GM18873 (cell line): ENCODE measurements around the gene PPCDC.
A peak's percentile ranks its signal among the peaks of the same experiment; 100 is the strongest.

Experiments used
- ATAC-seq: cut with Tn5 transposase; IDR thresholded peaks from one replicate; pipeline ENCODE4 v1.9.1; 2021; ENCODE audit warnings: mild to moderate bottlenecking, moderate library complexity, moderate number of reproducible peaks; ENCODE audit not compliant: unreplicated experiment, low FRiP score

Gene PPCDC

DNA sequence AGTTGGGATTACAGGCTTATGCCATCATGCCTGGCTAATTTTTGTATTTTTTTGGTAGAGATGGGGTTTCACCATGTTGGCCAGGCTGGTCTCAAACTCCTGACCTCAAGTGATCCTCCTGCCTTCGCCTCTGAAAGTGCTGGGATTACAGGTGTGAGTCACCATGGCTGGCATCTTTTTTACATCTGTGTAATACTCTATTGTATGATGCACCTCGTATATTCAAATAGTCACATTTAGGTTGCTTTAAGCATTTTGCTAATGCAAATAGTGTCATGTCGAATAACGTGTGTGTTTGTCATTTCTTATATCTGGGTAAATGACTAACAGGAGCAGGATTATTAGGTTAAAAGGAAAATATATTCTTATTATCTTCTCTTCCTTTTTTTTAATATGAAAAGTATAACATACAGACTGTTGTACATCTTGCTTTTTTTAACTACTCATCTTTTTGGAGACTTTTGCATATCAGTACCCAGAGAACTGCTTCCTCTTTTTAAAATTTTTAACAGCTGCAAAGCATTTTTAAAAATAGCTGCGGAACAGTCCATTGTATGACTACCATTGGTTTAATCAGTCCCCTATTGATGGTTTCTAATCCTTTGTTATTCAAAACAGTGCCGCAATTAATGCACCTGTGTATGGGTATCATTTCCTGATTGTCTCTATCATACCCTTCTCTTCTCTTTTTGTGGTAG lies 14.6 kb upstream of the PPCDC start:
- peak; percentile 64 for ATAC-seq

DNA sequence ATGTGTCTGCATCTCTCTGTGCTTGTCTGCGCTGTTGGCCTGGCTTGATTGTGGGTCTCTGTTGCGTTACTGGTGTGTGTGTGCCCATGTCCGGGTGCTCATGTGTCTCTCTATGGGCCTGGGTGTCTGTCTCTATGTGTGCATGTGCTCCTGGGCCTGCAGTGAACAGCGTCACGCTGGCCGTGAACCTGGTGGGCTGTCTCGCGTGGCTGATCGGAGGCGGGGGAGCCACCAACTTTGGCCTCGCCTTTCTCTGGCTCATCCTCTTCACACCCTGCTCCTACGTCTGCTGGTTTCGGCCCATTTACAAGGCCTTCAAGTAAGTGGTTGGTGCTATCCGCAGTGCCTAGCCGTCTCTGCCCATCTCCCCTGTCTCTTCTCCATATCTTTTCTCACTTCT lies 7.0 kb upstream of the PPCDC start:
- no peak for ATAC-seq

DNA sequence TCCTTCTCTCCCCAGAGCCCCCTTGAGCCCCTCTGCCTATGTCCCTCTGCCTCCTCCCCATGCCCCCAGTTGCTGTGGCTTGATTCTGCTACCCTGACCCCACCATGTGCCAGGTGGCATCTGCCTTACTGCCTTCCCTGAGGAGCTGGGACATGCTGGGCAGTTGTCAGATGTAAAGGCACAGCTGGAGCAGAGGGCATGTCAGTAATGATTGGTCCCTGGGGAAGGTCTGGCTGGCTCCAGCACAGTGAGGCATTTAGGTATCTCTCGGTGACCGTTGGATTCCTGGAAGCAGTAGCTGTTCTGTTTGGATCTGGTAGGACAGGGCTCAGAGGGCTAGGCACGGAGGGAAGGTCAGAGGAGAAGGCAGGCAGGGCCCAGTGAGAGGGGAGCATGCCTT lies 3.5 kb upstream of the PPCDC start:
- no peak for ATAC-seq

DNA sequence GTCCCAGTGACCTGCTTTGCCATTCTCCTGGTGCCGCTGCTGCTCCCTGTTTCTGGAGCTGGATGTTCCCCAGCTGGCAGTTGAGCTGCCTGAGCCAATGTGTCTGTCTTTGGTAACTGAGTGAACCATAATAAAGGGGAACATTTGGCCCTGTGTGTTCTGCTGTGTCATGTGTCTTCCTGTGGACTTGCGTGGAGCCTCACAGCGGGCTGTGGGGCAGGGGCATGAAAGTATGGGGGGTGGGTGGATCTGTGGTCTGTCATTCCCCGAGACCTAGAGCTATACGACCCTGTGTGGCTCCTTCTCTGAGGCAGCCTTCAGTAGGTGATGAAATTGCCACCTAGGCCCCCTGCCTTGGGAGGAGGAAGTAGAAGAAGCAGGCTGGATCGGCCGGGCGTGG lies 2.0 kb upstream of the PPCDC start:
- ATAC-seq, result no peak

DNA sequence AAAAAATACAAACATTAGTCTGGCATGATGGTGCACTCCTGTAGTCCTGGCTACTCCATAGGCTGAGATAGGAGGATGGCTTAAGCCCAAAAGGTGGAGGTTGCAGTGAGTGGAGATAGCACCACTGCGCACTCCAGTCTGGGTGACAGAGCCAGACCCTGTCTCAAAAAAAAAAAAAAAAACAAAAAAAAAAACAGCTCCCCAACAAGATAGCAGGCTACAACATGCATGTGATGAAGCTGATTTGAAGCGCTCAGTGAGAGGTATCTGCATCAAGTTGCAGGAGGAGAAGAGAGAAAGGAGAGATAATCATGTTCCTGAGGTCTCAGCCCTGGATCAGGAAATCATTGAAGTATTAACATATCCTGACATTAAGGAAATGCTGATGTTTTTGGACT lies 608 bp upstream of the PPCDC start:
- ATAC-seq, result no peak

DNA sequence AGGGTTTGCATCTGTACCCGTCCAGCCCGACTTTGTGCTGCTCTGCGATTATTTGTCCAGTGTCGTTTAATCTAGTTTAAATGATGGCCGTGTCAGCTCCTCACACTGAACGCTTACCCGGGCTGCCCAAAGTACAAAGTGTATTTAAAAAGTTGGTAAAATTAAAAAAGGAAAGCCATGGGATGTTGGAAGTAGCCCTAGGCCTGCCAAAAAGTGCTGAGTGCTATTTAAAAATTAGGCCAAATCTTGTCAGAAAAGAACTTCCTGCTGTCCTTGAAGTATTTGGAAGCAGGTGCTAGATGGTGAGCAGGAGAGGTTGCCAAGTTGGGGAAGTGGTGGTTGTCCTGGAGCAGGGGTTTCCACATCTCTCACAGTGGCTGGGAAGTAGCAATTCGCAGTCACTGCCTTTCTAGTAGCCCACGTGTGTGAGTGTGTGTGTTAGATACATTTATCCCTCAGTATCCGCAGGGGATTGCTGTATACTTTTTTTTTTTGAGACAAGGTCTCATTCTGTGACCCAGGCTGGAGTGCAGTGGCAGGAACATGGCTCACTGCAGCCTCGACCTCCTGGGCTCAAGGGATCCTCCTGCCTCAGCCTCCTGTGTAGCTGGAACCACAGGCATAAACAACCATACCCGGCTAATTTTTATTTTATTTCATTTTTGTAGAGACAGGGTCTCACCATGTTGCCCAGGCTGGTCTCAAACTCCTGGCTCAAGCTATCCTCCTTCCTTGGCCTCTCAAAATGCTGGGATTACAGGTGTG lies 664 bp downstream of the PPCDC start:
- no peak for ATAC-seq

DNA sequence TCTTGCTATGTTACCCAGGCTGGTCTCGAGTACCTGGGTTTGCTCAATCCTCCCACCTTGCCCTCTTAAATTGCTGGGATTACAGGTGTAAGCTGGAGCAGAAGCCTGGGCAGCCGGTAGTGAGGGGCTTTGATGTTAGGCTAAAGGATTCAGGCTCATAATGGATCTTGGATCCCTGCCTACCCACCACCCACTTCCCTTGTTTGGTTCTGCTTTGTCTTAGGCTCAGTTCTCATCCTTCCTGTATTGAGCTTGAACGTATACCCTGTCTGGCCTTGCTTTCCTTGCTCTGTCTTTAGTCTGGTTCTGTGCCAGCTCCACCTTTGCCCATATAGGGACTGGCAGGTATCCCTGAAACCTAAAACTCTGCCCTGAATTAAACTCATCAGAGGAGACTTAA lies 1.7 kb downstream of the PPCDC start:
- ATAC-seq, result no peak

DNA sequence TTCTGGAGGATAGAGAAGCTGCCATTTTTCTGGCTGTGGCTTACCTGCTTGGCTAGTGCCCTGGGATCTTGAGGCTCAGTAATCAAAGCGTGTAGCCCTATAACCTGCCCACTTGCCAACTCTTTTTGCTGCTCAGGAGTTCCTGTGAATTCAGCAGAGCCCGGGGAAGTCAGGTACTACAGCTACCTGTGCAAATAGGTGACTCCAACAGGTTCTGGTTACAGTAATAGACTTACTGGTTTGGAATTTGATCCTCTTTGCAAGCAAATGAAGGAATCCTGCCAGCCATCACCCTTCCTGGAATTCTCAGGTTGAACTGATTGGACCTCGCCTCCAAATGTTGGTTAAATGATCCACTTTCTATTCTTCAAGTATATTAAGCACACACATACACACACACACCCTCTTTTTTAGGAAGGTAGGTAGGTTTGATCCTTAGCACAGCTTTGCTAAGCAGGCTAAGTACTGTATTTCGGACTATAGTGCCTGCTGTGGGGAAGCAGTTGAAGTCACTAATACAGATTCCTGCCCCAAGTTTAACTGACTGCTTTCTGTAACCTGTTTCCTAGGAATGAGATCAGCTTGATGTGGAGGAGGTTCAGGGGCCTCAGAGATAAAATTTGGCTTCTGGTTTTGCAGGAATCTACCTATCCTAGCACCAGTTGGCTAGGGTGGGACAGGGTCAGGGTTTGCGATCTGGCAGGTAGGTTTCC lies 2.3 kb downstream of the PPCDC start:
- ATAC-seq, result no peak

DNA sequence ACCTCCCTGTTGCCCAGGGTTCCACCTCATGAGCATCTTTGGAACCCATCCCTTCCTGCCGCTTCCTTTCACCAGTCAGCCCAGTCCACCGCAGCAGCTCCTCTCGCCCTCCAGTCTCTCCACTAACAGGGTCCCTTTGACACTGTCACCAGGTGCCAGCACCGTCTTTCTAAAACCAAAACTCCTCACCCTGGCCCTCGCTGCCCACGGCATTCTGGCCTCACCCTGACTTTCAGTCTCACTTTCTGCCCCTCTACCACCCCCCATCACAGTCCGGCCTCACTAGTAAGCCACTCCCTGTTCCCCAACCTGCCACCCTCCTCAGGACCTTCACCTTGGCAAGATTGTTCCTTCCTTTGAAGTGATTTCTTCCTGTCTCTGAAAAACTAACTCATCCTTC lies 4.2 kb downstream of the PPCDC start:
- ATAC-seq, result no peak

DNA sequence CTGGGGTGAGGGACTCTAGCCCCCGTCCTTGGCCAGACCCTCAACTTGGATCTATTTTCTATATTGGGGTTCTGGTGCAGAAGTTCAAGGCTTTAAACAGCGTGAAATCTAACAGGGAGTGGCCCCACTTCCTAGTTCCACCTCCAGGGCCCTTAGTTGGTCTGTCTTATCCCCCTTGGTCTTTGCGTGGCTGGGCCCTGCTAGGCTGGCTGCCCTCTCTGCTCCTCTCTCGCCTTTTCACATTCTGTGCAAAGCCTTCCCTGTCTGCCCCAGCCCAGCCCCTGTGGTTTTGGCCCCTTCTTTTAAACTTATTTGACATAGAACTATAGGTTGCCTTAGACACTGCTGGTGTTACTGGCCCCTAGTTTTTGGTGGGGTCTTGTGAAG lies 5.6 kb downstream of the PPCDC start:
- no peak for ATAC-seq

DNA sequence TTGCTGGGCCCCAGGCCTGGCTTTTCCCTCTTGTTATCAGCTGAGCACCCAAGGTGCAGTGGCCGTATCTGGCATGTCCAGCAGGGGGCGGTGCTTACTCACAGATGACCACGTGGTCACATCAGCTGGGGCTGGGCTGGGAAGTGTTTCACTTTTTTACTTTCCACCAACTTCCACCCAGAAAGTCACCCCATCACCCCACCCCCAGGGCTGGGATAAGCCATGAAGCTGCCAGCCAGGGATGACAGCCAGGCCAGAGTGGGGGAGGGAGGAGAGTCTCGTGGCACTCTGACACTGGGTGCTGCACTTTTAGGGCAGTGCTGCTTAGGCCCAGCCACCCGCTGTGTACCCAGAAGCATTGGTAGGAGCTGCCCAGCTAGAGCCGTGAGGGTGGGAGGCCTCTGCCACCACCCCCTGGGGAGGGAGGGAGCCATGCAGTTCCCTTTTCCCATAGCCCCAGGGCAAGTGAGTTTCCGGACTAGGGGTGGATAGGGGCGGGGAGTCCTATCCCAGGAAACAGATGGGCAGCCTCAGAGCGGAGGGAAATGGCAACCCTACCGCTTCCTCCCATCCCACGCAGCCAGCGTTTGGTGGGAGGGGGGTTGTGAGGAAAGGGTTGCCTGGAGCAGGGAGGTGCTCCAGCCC lies 6.1 kb downstream of the PPCDC start:
- no peak for ATAC-seq

DNA sequence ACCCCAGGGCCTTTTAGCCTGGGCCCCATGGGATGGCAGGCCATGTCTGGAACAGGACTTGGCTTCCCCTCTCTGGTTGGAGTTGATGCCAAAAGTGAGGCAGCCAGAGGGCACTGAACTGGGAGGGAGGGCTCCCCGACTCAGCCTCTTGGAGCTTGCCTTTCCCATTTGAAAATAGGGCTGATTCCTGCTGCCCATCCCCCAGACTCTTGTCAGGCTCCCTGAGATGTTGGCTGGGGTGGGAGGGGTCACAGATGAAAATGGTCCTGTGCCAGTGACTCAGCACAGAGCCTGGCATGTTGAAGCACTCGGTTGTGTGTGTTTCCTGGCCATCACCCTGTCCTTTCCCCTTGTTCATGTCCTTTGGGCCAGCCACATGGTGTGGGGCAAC lies 6.6 kb downstream of the PPCDC start:
- ATAC-seq, result no peak

DNA sequence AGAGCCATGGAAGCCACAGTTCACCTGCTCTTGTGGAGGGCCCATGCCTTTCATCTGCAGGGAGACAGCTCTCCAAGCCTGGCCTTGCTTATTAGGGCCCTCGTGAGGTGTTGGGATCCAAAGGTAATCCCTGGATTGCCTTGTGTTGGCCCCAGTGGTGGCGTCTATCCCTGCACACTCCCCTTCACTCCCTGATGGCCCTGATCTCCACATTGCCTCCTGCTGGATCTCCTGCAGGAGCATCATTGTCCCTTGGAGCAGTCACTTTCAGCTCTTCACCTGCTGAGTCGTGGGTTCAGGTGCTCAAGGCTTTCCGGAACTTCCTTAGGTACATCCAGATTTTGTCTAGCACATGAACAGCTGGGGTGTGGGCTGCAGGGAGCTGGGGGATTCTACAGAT lies 7.0 kb downstream of the PPCDC start:
- no peak for ATAC-seq

DNA sequence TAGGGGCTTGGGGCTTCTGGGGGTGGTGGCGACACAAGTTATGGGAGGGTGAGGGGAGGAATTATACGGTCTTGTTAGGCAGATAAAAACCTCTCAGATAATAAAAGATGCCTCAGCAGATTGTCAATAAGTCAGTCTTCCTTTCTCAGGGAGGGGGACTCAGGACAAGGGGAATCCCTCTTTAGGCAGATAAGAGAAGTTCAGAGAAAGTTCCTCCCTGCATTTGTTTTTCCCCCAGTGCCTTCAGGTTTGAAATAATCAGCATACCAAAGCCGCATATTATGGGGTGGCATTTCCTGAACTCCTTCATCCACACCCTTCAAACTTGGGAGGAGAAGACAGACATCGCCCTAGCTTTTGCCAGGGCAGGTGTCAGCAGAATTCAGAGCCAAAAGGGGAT lies 8.5 kb downstream of the PPCDC start:
- ATAC-seq, result no peak

DNA sequence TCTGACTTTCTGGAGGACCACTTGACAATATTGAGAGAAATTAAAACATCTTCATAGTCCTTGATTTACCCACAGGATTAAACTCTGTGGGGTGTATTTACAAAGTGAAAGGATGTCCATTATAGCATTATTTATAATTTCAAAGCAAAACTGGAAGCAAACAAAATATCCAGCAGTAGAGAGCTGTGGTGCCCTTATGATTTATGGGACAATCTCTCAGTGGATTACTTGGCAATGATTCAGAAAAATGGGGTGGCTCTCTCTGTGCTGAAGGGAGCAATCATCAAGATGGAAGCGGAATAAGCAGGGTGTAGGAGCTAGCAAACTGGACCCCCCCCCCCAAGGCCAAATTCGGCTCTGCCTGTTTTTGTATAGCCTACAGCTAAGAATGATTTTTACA lies 9.0 kb downstream of the PPCDC start:
- ATAC-seq, result no peak

DNA sequence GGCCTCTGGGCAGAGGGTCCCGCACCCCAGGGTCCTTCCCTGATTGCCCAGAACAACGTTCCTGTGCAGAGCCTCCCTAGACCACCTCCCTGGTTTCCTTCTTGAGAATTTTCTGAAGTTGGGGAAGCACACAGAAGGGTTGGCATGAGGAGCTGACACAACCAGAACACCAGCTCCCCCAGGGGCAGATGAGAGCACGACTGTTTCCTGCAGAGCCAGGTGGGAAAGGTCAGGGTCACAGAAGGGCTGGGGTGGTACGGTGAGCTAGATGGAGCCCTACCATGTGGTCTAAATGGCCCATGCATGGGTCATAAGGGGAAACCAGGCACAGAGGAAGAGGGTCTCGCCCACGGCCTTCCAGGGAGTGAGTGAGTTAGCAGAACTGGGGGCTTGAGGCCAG lies 10.4 kb downstream of the PPCDC start:
- ATAC-seq, result no peak

DNA sequence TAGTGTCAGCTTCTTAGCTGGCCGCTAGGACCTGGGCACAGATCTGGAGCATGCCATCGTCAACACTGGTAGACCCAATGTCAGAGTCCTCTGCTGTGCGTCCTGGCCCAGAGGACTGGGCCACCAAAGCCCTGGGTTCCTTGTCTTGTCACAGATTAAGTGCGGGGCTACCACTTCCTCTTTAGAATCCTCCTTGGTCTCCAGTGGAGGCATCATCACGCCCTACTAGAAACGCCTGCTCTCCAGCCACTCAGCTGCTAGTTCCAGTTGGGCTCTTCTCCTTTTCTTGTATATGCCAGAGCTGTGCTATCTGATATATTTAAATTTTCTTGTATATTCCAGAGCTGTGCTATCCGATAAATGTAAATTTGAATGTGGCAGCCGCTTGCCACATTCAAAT lies 11.2 kb downstream of the PPCDC start:
- ATAC-seq, result no peak

DNA sequence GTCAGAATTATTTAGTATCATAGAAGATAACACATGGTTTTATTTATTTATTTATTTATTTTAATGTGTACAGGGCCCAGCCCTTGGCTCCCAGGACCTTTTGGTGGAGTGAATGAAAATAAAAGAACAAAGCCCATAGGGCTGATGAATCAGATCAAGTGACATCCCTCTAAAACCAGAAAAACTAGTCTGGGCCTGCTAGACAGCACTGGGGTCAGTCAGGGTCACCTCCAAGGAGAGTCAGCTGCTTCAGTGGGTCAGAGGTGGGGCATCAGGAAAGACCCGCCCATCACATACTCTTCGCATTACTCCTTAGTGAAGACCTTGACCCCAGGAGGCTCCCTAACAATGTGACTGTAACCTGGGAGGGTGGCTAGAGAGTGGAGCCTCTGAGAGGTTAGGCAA lies 12.8 kb downstream of the PPCDC start:
- ATAC-seq, result no peak

DNA sequence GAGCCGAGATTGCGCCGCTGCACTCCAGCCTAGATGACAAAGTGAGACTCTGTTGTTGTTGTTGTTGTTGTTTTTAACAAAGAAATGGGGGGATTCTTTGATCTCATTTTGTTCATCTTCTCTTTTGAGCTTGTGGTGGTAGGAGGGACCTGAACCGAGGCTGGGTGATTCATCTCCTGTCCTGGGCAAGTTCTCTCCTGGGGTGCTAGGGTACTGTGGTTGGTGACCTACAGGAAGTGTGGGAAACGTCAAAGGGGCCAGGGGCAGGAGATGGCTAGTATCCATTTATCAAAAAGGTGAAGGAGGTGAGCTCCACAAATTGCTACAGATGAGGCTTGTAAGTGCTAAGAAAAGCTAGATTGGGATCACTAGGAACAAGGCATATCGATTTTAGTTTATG lies 14.3 kb downstream of the PPCDC start:
- ATAC-seq, result no peak

DNA sequence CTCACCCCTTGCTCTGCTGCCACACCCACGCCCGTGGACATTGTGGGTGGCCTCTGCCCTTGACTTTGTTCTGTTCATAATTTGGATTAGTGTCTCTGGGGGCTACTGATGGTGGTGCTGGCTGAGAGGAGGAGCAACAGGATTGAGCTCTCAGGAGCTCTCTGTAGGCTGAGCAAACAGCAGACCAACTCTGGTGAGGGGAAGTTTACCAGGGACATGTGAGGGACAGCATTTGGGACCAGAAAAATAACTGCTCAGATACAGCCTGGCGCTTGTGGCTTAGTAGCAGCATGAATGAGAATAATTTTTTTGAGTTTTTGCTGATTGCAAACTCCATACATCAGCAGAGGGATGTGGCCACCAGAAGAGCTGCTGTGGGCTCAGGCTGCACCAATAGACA lies 14.8 kb downstream of the PPCDC start:
- no peak for ATAC-seq
